Measurements from ENCODE around the gene PKIG.
"Not testable (repeated sequence)": the region's sequence is repeated elsewhere in the genome, so short reads cannot be mapped to it uniquely, and the experiment has no call there.

PKIG gene

GRCh38 chr20:44582311-44583025, at the start of gene PKIG:
Gene PKIG, plus strand, starts transcription at chr20:44582579. Its CDS starts 31,978 bp downstream, at chr20:44614557.
- DNase-seq (ENCODE audit: low read depth), result no peak

GRCh38 chr20:44532981-44533331, 49.4 kb upstream of the PKIG start:
- no peak for DNase-seq (ENCODE audit: low read depth)

GRCh38 chr20:44533928-44534327, 48.5 kb upstream of the PKIG start:
- DNase-seq (ENCODE audit: low read depth), result no peak

GRCh38 chr20:44536175-44536574, 46.2 kb upstream of the PKIG start:
- no peak for DNase-seq (ENCODE audit: low read depth)

GRCh38 chr20:44537993-44538392, 44.4 kb upstream of the PKIG start:
- DNase-seq (ENCODE audit: low read depth), result no peak

- DNase-seq (ENCODE audit: low read depth), result no peak
These were observed 41.5 kb upstream of the PKIG start for GRCh38 chr20:44540834-44541233.

- no peak for DNase-seq (ENCODE audit: low read depth)
These were observed 40.4 kb upstream of the PKIG start for GRCh38 chr20:44541992-44542391.

- DNase-seq (ENCODE audit: low read depth), result no peak
These were observed 39.5 kb upstream of the PKIG start for GRCh38 chr20:44542890-44543289.

GRCh38 chr20:44543358-44543757, 39.0 kb upstream of the PKIG start:
- no peak for DNase-seq (ENCODE audit: low read depth)

- DNase-seq (ENCODE audit: low read depth), result no peak
These were observed 38.1 kb upstream of the PKIG start for GRCh38 chr20:44544263-44544662.

- no peak for DNase-seq (ENCODE audit: low read depth)
These were observed 35.0 kb upstream of the PKIG start for GRCh38 chr20:44547419-44547818.

- no peak for DNase-seq (ENCODE audit: low read depth)
These were observed 33.3 kb upstream of the PKIG start for GRCh38 chr20:44549123-44549522.

- no peak for DNase-seq (ENCODE audit: low read depth)
These were observed 30.3 kb upstream of the PKIG start for GRCh38 chr20:44552050-44552449.

GRCh38 chr20:44552568-44552949, 29.8 kb upstream of the PKIG start:
- no peak for DNase-seq (ENCODE audit: low read depth)

- DNase-seq (ENCODE audit: low read depth), result no peak
These were observed 29.1 kb upstream of the PKIG start for GRCh38 chr20:44552950-44553908.

GRCh38 chr20:44559302-44559701, 23.1 kb upstream of the PKIG start:
- DNase-seq (ENCODE audit: low read depth), result no peak

- no peak for DNase-seq (ENCODE audit: low read depth)
These were observed 22.1 kb upstream of the PKIG start for GRCh38 chr20:44560229-44560628.

GRCh38 chr20:44560818-44561217, 21.6 kb upstream of the PKIG start:
- DNase-seq (ENCODE audit: low read depth), result not testable (repeated sequence)

- DNase-seq (ENCODE audit: low read depth), result no peak
These were observed 20.5 kb upstream of the PKIG start for GRCh38 chr20:44561876-44562275.

GRCh38 chr20:44566018-44566417, 16.4 kb upstream of the PKIG start:
- DNase-seq (ENCODE audit: low read depth), result no peak

GRCh38 chr20:44566811-44567210, 15.6 kb upstream of the PKIG start:
- DNase-seq (ENCODE audit: low read depth), result no peak

GRCh38 chr20:44570367-44570766, 12.0 kb upstream of the PKIG start:
- DNase-seq (ENCODE audit: low read depth), result no peak

GRCh38 chr20:44571362-44571988, 10.9 kb upstream of the PKIG start:
- DNase-seq (ENCODE audit: low read depth), result no peak

Data from activated gamma-delta T cell treated with anti-CD3 and anti-CD28 coated beads, Interleukin-2, amount 50 U/mL, for 16 hours (primary cell).